Fibroblast of skin of abdomen (primary cell): ENCODE measurements around the gene ARPC5.
"Not testable (repeated sequence)": the region's sequence is repeated elsewhere in the genome, so short reads cannot be mapped to it uniquely, and the experiment has no call there.

Source experiments
- DNase-seq: peaks from one replicate; pipeline ENCODE4 v3.0.0-alpha.2; 2013

The ARPC5 gene

DNA sequence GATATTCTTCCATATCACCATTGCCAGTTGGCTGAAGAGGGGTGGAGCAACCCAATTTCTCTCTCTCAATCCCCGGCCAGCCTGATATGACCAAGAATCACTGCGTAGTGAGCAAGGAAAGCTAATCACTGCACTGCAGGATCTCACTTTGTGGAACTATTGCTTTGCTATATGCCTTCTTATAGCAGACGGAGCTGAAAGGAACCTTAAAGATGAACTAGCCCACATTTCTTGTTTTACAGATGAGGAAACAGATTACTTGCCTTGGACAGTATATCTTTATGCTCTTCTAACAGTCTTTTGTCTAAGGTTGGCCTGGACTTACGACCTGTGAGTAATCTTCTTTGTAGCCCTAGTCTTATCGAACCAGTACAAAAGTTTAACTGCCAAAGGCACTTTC lies 9.9 kb upstream of the ARPC5 start:
- DNase-seq: no peak

DNA sequence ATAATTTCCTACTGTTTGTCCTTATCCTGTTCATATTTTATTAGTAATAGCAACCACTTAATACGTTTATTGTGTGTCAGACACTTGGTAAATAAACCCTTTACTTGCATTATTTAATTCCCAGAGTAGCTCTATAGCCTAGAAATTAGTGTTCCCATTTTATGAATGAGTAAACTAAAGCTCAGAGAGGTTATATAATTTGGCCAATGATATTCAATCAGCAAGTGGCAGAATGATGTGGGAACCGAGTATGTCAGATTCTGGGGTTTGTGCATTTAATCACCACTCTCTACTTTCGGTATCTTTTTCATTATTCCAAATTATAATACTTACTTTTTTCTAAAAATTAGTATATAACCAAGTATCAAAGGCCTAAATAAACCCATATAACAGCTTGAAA lies 6.6 kb upstream of the ARPC5 start:
- no peak for DNase-seq

- no peak for DNase-seq
Measured at GRCh38 chr1:183640193-183640592, 4.6 kb upstream of the ARPC5 start.

GRCh38 chr1:183638649-183639387 lies 3.2 kb upstream of the ARPC5 start:
- DNase-seq: no peak

GRCh38 chr1:183636783-183637182 lies 1.2 kb upstream of the ARPC5 start:
- DNase-seq: no peak

GRCh38 chr1:183636334-183636682 lies 725 bp upstream of the ARPC5 start:
- DNase-seq: no peak

- DNase-seq: peak; percentile 34
Measured at GRCh38 chr1:183635099-183635605, 431 bp downstream of the ARPC5 start.

DNA sequence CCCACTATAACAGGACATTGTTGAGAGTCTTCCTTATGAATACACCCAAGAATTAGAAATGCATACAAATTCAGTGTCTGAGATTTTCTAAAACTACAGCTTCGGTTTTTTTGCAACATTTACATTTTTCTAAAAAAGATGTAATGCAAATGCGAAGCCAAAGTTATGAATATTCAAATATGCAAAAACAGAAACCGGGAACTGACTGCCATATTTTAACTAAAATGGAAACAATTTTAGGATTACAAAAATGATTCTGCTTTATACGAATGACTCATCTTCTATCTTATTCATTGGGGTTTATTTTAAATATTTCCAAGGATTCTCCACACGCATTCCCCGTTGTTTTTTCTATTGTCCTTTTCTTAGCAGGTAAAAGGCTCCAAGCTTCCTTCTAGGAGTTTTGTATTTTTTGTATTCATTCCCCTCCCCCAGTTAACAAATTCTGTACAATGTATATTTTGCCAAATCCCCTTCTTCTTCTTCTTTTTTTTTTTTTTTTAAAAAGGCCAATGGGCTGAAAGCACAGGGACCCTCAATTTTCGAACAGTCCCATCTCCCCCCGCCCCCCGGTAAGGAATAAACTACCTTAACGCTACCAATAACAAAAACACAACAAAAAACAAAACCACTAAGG lies 1.0 kb downstream of the ARPC5 start:
- no peak for DNase-seq

GRCh38 chr1:183633676-183634343 lies 1.8 kb downstream of the ARPC5 start:
- DNase-seq: peak; percentile 94

- DNase-seq: peak; percentile 32
Measured at GRCh38 chr1:183632964-183633363, 2.6 kb downstream of the ARPC5 start.

DNA sequence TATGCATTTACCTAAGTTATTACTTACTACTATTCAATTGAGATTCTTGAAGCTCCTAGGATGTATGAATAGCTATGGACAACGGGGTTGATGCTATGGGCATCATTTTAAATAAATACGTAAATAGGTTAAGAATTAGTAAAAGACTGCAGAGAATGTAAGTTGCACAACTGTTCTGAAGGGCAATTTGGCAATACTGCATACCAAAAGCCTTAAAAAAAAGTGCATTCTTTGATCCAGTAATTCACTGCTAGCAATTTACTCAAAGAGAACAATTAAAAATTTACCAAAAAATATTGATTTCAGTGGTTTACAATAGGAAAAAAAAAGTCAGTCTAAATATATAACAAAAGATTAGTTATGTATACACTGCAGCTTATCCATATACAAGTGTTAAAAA lies 3.5 kb downstream of the ARPC5 start:
- DNase-seq: peak; percentile 75

GRCh38 chr1:183630748-183631147 lies 4.8 kb downstream of the ARPC5 start:
- peak; percentile 20 for DNase-seq

- DNase-seq: no peak
Measured at GRCh38 chr1:183628537-183628936, 7.0 kb downstream of the ARPC5 start.

GRCh38 chr1:183626236-183626635 lies 9.3 kb downstream of the ARPC5 start:
- DNase-seq: not testable (repeated sequence)

DNA sequence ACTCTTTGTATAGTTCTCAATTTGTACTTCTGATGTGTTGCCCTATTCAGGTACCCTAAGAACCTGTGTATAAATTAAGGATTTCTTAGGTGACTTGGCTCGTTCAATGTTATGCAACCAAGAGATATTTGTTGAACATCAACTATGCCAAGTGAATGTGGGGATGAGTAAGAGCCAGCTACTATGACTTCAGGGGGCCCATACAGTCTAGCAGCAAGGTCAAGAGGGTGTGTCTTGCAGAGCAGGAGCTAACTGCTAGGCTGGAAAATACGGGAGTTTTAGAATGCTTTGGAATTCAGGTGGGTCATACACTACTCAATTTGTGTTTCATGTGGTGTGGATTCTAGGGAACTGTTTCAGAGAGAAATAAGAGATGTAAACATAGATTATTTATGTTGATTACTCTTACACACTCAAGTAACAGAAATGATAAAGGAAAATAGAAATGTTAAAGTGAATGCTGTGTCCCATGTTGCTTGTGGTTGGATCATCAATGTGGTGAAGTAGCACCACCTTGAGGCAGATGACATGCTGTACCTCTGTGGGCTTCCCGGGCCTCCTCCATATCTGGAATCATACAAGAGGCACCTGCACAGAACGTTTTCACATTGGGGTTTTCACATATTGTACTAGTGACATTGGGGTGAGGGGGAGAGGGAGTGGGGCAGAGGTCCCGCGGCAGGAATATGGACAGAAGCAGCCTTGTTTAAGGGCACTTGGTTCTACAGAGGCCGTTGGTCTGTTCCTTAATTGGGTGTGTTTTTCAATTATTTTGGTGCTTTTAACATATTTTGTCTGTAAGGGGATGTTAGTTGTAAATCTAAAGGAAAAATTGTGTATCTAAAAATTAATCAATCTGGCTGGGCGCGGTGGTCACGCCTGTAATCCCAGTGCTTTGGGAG lies 12.4 kb downstream of the ARPC5 start:
- peak; percentile 68 for DNase-seq

GRCh38 chr1:183622013-183622412 lies 13.6 kb downstream of the ARPC5 start:
- no peak for DNase-seq

GRCh38 chr1:183620311-183620710 lies 15.3 kb downstream of the ARPC5 start:
- no peak for DNase-seq

DNA sequence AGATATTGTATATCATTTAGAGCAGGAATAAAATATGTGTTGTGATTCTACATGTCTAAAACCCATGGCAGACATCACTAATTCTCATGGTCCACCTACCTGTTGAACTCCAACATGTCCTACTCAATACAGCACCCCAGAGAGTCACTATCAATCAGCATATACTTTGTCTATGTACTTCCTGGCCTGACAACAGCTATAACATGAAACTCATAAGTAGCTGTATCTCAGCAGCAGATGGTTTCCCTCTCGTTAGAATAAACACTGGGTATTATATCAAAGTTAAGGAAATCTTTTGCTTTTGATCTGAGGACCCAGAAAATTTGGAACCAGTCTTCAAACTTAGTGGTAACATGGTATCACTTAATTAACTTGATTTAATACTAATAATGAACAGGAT lies 15.8 kb downstream of the ARPC5 start:
- no peak for DNase-seq

DNA sequence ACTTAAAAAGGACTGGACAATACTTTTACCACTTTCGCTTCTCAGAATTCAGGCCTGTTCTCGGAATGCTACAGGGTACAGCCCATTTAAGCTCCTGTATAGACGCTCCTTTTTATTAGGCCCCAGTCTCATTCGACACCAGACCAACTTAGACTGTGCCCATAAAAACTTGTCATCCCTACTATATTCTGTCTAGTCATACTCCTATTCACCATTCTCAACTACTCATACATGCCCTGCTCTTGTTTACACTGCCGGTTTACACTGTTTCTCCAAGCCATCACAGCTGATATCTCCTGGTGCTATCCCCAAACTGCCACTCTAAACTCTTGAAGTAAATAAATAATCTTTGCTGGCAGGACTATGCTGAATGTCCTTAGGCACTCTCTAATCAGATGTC lies 17.4 kb downstream of the ARPC5 start:
- not testable (repeated sequence) for DNase-seq

DNA sequence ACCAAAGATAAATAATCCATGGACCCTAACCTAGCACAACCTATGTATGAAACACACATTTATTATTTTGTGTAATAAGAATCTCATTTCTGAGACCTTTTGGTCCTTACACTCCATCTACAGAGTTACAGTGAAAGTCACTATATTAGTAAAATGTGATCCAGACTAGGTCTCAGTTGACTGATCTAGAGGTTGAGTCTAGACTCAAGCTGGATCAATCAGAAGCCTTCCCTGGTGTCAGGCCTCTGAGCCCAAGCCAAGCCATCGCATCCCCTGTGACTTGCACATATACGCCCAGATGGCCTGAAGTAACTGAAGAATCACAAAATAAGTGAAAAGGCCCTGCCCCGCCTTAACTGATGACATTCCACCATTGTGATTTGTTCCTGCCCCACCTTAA lies 22.6 kb downstream of the ARPC5 start:
- not testable (repeated sequence) for DNase-seq

- DNase-seq: no peak
Measured at GRCh38 chr1:183612407-183612806, 23.2 kb downstream of the ARPC5 start.

GRCh38 chr1:183611021-183611420 lies 24.6 kb downstream of the ARPC5 start:
- no peak for DNase-seq
